ENCODE measurements around the gene UNC80. TPM values are rescaled to one million over a fixed set of nuclear protein-coding genes. Genes with fewer than 3 reads are reported as not detected.

UNC80 gene
- total RNA-seq, 1 donor from 2014 or later, result 0.11 TPM

DNA sequence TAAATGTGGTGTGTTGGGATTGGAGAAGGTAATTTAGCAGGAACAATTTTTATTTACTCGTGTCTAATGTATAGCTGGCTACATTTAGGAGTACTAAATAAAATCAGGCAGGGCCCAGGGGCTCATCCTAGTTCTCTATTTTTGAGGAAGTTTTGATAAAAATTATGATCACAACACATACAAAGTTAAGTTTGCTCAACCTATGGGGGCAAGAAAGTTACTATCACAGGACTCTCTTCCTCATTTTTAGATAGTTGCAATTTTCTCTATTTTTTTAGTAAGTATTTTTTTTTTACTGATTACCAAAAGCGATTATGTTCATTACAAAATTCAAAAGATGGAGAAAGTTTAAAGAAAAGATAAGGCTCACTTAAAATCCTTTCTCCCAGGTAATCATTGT lies 170.8 kb downstream of the UNC80 start:
- intact Hi-C loops (cut with DNase I), result no loop called here
- TF ChIP-seq, protein P1, sequence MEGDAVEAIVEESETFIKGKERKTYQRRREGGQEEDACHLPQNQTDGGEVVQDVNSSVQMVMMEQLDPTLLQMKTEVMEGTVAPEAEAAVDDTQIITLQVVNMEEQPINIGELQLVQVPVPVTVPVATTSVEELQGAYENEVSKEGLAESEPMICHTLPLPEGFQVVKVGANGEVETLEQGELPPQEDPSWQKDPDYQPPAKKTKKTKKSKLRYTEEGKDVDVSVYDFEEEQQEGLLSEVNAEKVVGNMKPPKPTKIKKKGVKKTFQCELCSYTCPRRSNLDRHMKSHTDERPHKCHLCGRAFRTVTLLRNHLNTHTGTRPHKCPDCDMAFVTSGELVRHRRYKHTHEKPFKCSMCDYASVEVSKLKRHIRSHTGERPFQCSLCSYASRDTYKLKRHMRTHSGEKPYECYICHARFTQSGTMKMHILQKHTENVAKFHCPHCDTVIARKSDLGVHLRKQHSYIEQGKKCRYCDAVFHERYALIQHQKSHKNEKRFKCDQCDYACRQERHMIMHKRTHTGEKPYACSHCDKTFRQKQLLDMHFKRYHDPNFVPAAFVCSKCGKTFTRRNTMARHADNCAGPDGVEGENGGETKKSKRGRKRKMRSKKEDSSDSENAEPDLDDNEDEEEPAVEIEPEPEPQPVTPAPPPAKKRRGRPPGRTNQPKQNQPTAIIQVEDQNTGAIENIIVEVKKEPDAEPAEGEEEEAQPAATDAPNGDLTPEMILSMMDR (IDR thresholded peaks at IDR 0.05), result no peak
- no peak for DNase-seq (ENCODE audit: low spot score in 2 of 2)

DNA sequence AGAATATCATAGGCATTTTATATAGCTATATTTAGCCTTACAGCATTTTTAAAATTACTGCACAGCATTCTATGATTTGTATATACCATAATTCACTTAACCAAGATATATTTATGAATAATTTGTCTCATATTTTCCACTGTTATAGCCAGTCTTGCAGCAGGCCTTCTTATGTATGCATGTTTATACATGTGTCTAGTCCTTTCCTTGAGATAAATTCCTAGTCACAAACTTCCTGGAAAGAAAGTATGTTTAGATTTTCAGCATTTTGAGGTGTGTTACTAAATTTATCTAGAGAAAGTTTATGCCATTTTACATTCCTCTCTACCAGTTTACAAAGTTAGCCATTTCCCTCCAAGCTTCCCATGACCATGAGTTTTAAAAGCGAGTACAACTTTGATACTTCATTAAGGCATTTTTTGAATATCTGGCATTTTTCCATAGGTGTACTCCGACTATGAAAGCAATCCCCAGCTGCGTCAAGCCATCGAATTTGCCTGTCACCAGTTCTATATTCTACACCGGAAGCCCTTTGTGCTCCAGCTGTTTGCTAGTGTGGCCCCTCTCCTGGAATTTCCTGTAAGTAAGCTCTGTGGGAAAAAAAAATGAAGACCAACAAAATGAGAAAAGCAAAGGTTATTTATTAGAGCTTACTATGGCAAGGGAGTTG lies 171.4 kb downstream of the UNC80 start:
- TF ChIP-seq, protein P1 (IDR thresholded peaks at IDR 0.05), result no peak
- H3K36me3 ChIP-seq, result no peaks in the 10 kb centered on the region
- H3K27ac ChIP-seq, result no peak overlapping the region
- no peak overlapping the region for H3K4me3 ChIP-seq
- no peaks in the 10 kb centered on the region for H3K9me3 ChIP-seq
- intact Hi-C loops (cut with DNase I), result no loop called here
- no peak for DNase-seq (ENCODE audit: low spot score in 2 of 2)
- no peaks in the 10 kb centered on the region for H3K27me3 ChIP-seq
- H3K4me1 ChIP-seq, result no peaks in the 10 kb centered on the region

More for the DNA sequence above, 170.8 kb downstream of the UNC80 start:
- no peaks in the 10 kb centered on the region for H3K9me3 ChIP-seq
- H3K4me3 ChIP-seq, result no peak overlapping the region
- H3K36me3 ChIP-seq, result no peaks in the 10 kb centered on the region
- no peaks in the 10 kb centered on the region for H3K4me1 ChIP-seq
- no peaks in the 10 kb centered on the region for H3K27me3 ChIP-seq
- H3K27ac ChIP-seq, result no peak overlapping the region

DNA sequence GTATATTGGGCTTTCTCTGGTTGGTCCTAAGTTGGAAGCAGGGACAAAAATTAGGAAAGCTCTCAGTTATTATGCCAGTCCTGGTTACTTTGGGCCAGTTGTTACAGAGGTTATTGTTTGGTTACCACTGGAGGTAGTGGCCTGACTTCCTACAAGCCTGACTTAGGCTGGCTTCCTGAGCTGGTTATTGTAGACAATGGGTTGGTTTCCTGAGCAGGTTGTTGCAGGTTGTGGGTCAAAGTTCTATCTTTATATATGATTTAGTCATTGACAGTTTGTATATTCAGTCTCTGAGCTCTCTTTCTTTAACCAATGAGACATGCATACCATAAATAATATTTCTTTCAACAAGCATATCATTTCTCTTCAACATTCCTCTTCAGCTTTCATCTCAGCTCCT lies 172.1 kb downstream of the UNC80 start:
- no peak overlapping the region for H3K4me3 ChIP-seq
- H3K36me3 ChIP-seq, result no peaks in the 10 kb centered on the region
- TF ChIP-seq, protein P1 (IDR thresholded peaks at IDR 0.05), result no peak
- no peaks in the 10 kb centered on the region for H3K27me3 ChIP-seq
- no peaks in the 10 kb centered on the region for H3K9me3 ChIP-seq
- H3K27ac ChIP-seq, result no peak overlapping the region
- intact Hi-C loops (cut with DNase I), result no loop called here
- DNase-seq (ENCODE audit: low spot score in 2 of 2), result no peak
- no peaks in the 10 kb centered on the region for H3K4me1 ChIP-seq

DNA sequence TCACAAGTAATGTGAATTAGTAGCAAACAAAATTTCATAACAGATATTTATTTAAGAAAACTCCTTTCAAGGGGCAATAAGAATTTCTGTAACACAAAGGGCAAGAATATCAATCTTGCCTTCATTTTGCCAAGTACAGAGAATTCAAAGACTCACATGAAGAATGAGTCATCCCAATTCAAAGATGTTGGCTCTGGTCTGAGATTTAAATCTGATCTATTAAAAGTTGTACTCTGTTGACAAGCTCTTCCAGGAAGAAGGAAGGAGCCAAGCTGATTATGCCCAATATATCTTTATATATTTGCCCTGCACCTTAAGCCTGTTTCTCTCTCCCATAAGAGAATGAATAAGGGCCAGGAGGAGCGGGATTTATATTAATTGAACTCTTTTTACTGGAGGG lies 174.9 kb downstream of the UNC80 start:
- Histone ChIP-seq H3K9me3 (no peaks in the 10 kb centered on the region), H3K36me3 (no peaks in the 10 kb centered on the region), H3K4me1 (no peaks in the 10 kb centered on the region), H3K4me3 (no peak overlapping the region), H3K27me3 (no peaks in the 10 kb centered on the region), H3K27ac (no peak overlapping the region)
- no peak for DNase-seq (ENCODE audit: low spot score in 2 of 2)
- TF ChIP-seq, protein P1 (IDR thresholded peaks at IDR 0.05), result no peak
- intact Hi-C loops (cut with DNase I), result no loop called here

- Histone ChIP-seq H3K27me3 (no peaks in the 10 kb centered on the region), H3K9me3 (no peaks in the 10 kb centered on the region), H3K27ac (no peak overlapping the region), H3K36me3 (no peaks in the 10 kb centered on the region), H3K4me1 (no peaks in the 10 kb centered on the region), H3K4me3 (no peak overlapping the region)
- no peak for DNase-seq (ENCODE audit: low spot score in 2 of 2)
- intact Hi-C loops (cut with DNase I), result no loop called here
- TF ChIP-seq, protein P1 (IDR thresholded peaks at IDR 0.05), result no peak
These were observed 184.6 kb downstream of the UNC80 start for GRCh38 chr2:209956271-209956670.

- intact Hi-C loops (cut with DNase I), result no loop called here
- Histone ChIP-seq H3K9me3 (no peaks in the 10 kb centered on the region), H3K4me1 (no peaks in the 10 kb centered on the region), H3K36me3 (no peaks in the 10 kb centered on the region), H3K27ac (no peak overlapping the region), H3K27me3 (no peaks in the 10 kb centered on the region), H3K4me3 (no peak overlapping the region)
- DNase-seq (ENCODE audit: low spot score in 2 of 2), result no peak
- TF ChIP-seq, protein P1 (IDR thresholded peaks at IDR 0.05), result no peak
These were observed 186.4 kb downstream of the UNC80 start for GRCh38 chr2:209958016-209958415.

Data from ascending aorta (tissue), 2 donors.